Liver (tissue), 9 donors: Measurements from ENCODE around the gene SPP1. TPM values are rescaled to one million over a fixed set of nuclear protein-coding genes. Genes with fewer than 3 reads are reported as not detected.

Source experiments
- DNase-seq: peaks from one replicate; pipeline ENCODE4 v3.0.0-alpha.2; 2017; ENCODE audit warnings: low spot score
- H3K27ac ChIP-seq, 2 donors: one replicate each; pipeline ENCODE4 v1.7.0; 2013; ENCODE audit warnings: inconsistent platforms in 2 of 2, low read length in 2 of 2, control low read depth in 1 of 2, low read depth in 1 of 2, mild to moderate bottlenecking in 1 of 2
- H3K27me3 ChIP-seq, 4 donors: one replicate each; pipeline versions ENCODE4 v1.6.1 to v1.7.0; 2013; ENCODE audit warnings: low read length in 3 of 4, inconsistent platforms in 1 of 4, mild to moderate bottlenecking in 1 of 4, moderate library complexity in 1 of 4; ENCODE audit not compliant: control insufficient read depth in 4 of 4, insufficient read depth in 4 of 4
- H3K36me3 ChIP-seq, 4 donors: one replicate each; pipeline versions ENCODE4 v1.6.1 to v1.7.0; 2013; ENCODE audit warnings: low read length in 3 of 4, mild to moderate bottlenecking in 3 of 4, low read depth in 1 of 4, moderate library complexity in 1 of 4; ENCODE audit not compliant: control insufficient read depth in 4 of 4, insufficient read depth in 3 of 4
- H3K4me1 ChIP-seq, 4 donors: one replicate each; pipeline versions ENCODE4 v1.6.1 to v1.7.0; 2013; ENCODE audit warnings: low read length in 3 of 4, mild to moderate bottlenecking in 3 of 4, moderate library complexity in 1 of 4; ENCODE audit not compliant: control insufficient read depth in 4 of 4, insufficient read depth in 4 of 4
- H3K4me3 ChIP-seq, 3 donors: one replicate each; pipeline versions ENCODE4 v1.6.1 to v1.7.0; 2013; ENCODE audit warnings: low read length in 3 of 3, control low read depth in 1 of 3, low read depth in 1 of 3, mild to moderate bottlenecking in 1 of 3
- H3K9ac ChIP-seq, 2 donors: one replicate each; pipeline ENCODE4 v1.7.0; 2013; ENCODE audit warnings: low read length in 2 of 2, mild to moderate bottlenecking in 2 of 2, moderate library complexity in 2 of 2, control low read depth in 1 of 2, low read depth in 1 of 2
- H3K9me3 ChIP-seq, 4 donors: one replicate each; pipeline versions ENCODE4 v1.6.1 to v1.7.0; 2013; ENCODE audit warnings: low read length in 3 of 4; ENCODE audit not compliant: control insufficient read depth in 4 of 4
- EGR1 ChIP-seq, 2 donors: IDR thresholded peaks; 2 replicates each; pipeline ENCODE4 v1.6.1; 2016 to 2018; ENCODE audit warnings: antibody characterized with exemption in 2 of 2, low read depth in 2 of 2
- FOXA1 ChIP-seq: IDR thresholded peaks from 2 replicates; pipeline ENCODE4 v1.6.1; 2016; ENCODE audit warnings: antibody characterized with exemption
- FOXA2 ChIP-seq: IDR thresholded peaks from 2 replicates; pipeline ENCODE4 v1.6.1; 2016; ENCODE audit warnings: antibody characterized with exemption
- GABPA ChIP-seq, 2 donors: IDR thresholded peaks in 1 of 2; conservative IDR thresholded peaks in 1 of 2; 2 replicates each; pipeline ENCODE4 v1.6.1; 2016; ENCODE audit warnings: antibody characterized with exemption in 2 of 2, mild to moderate bottlenecking in 1 of 2, moderate library complexity in 1 of 2
- HNF4A ChIP-seq, 2 donors: conservative IDR thresholded peaks; 2 replicates each; pipeline ENCODE4 v1.6.1; 2016; ENCODE audit warnings: antibody characterized with exemption in 2 of 2, mild to moderate bottlenecking in 2 of 2
- HNF4G ChIP-seq: IDR thresholded peaks from 2 replicates; pipeline ENCODE4 v1.6.1; 2016; ENCODE audit warnings: antibody characterized with exemption
- JUND ChIP-seq, 2 donors: IDR thresholded peaks; 2 replicates each; pipeline ENCODE4 v1.6.1; 2016; ENCODE audit warnings: antibody characterized with exemption in 2 of 2
- NR2F2 ChIP-seq: IDR thresholded peaks from 2 replicates; pipeline ENCODE4 v1.6.1; 2016; ENCODE audit warnings: antibody characterized with exemption
- RAD21 ChIP-seq, 2 donors: IDR thresholded peaks; 2 replicates each; pipeline ENCODE4 v1.6.1; 2016; ENCODE audit warnings: antibody characterized with exemption in 2 of 2, mild to moderate bottlenecking in 2 of 2
- RXRA ChIP-seq, 2 donors: IDR thresholded peaks; 2 replicates each; pipeline ENCODE4 v1.6.1; 2017 to 2018; ENCODE audit warnings: antibody characterized with exemption in 2 of 2, mild to moderate bottlenecking in 1 of 2
- SP1 ChIP-seq: IDR thresholded peaks from 2 replicates; pipeline ENCODE4 v1.6.1; 2018; ENCODE audit warnings: antibody characterized with exemption, mild to moderate bottlenecking
- TAF1 ChIP-seq: conservative IDR thresholded peaks from 2 replicates; pipeline ENCODE4 v1.6.1; 2016; ENCODE audit warnings: antibody characterized with exemption, mild to moderate bottlenecking
- YY1 ChIP-seq: IDR thresholded peaks from 2 replicates; pipeline ENCODE4 v1.6.1; 2016; ENCODE audit warnings: antibody characterized with exemption, mild to moderate bottlenecking
- WGBS: extraction: QIAGEN DNeasy Blood & Tissue Kit; methylation state at CpG from one replicate; pipeline ENCODE4 v1.1.7; 2013; 5-methylcytosine and 5-hydroxymethylcytosine counted together
- polyA plus RNA-seq, 2 donors: library from polyadenylated mRNA; stranded (reverse) in 1 of 2; unstranded in 1 of 2; fragments of 200-250 nt in 1 of 2; fragments of >200 nt in 1 of 2; fragmentation: Nextera tagmentation in 1 of 2; extraction: Ambion mirVana in 1 of 2; gene quantifications; one replicate each; pipeline versions ENCODE4 v1.2.1 to v1.2.3, GENCODE V29; 2013 to 2015
- total RNA-seq, 2 donors: library from RNA; depleted of rRNA; stranded (reverse); fragments of >200 nt; gene quantifications; one replicate each; pipeline ENCODE4 v1.2.3, GENCODE V29; 2014
- TF ChIP-seq, protein P1 (sequence below): IDR thresholded peaks from 2 replicates; pipeline ENCODE4 v1.6.1; 2016; ENCODE audit warnings: antibody characterized with exemption, mild to moderate bottlenecking
- TF ChIP-seq, protein P2 (sequence below): IDR thresholded peaks from 2 replicates; pipeline ENCODE4 v1.6.1; 2016; ENCODE audit warnings: antibody characterized with exemption
- TF ChIP-seq, protein P3 (sequence below): fragments of 150-350 bp; IDR thresholded peaks from 2 replicates; pipeline ENCODE4 v1.5.1; 2017; ENCODE audit warnings: improper control_type of control experiment, low read depth, low read length; ENCODE audit not compliant: missing input control
- TF ChIP-seq, protein P4 (sequence below): IDR thresholded peaks from 2 replicates; pipeline ENCODE4 v1.6.1; 2016; ENCODE audit warnings: antibody characterized with exemption
- TF ChIP-seq, protein P5 (sequence below): IDR thresholded peaks from 2 replicates; pipeline ENCODE4 v1.6.1; 2016; ENCODE audit warnings: antibody characterized with exemption
- donor health status: healthy.
- donor health status: healthy.
- donor health status: healthy.
- donor health status: healthy.
- donor health status: healthy.

The SPP1 gene
- total and polyA plus RNA-seq, 4 donors, result 10.5 to 80.2 (median 27.5) TPM

DNA sequence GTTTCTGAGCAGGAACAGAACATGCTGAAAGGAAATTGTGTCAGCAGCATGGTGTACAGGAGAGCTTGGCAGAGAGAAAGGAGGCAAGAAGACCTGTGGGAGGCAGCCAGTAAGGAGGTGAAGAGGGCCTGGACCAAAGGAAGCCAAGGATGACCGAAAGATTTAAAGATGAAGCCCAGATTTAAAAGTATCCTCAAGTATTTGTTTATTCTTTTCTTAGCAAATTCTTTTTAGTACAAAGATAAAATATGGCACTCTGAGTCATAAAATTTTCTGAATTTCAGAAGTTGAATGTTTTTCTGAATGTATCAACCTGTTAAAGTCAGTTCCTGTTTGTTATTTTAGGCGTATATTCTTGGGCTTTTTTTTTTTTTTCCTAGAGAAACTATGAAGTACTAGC is 35.5 kb downstream of the SPP1 start:
- TF ChIP-seq NR2F2, result no peak
- no peak for TF ChIP-seq TAF1
- TF ChIP-seq, protein P1, sequence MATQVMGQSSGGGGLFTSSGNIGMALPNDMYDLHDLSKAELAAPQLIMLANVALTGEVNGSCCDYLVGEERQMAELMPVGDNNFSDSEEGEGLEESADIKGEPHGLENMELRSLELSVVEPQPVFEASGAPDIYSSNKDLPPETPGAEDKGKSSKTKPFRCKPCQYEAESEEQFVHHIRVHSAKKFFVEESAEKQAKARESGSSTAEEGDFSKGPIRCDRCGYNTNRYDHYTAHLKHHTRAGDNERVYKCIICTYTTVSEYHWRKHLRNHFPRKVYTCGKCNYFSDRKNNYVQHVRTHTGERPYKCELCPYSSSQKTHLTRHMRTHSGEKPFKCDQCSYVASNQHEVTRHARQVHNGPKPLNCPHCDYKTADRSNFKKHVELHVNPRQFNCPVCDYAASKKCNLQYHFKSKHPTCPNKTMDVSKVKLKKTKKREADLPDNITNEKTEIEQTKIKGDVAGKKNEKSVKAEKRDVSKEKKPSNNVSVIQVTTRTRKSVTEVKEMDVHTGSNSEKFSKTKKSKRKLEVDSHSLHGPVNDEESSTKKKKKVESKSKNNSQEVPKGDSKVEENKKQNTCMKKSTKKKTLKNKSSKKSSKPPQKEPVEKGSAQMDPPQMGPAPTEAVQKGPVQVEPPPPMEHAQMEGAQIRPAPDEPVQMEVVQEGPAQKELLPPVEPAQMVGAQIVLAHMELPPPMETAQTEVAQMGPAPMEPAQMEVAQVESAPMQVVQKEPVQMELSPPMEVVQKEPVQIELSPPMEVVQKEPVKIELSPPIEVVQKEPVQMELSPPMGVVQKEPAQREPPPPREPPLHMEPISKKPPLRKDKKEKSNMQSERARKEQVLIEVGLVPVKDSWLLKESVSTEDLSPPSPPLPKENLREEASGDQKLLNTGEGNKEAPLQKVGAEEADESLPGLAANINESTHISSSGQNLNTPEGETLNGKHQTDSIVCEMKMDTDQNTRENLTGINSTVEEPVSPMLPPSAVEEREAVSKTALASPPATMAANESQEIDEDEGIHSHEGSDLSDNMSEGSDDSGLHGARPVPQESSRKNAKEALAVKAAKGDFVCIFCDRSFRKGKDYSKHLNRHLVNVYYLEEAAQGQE, result no peak
- no peak for TF ChIP-seq HNF4G
- TF ChIP-seq, protein P2, sequence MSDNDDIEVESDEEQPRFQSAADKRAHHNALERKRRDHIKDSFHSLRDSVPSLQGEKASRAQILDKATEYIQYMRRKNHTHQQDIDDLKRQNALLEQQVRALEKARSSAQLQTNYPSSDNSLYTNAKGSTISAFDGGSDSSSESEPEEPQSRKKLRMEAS, result no peak
- no peak for TF ChIP-seq FOXA1
- TF ChIP-seq, protein P3, sequence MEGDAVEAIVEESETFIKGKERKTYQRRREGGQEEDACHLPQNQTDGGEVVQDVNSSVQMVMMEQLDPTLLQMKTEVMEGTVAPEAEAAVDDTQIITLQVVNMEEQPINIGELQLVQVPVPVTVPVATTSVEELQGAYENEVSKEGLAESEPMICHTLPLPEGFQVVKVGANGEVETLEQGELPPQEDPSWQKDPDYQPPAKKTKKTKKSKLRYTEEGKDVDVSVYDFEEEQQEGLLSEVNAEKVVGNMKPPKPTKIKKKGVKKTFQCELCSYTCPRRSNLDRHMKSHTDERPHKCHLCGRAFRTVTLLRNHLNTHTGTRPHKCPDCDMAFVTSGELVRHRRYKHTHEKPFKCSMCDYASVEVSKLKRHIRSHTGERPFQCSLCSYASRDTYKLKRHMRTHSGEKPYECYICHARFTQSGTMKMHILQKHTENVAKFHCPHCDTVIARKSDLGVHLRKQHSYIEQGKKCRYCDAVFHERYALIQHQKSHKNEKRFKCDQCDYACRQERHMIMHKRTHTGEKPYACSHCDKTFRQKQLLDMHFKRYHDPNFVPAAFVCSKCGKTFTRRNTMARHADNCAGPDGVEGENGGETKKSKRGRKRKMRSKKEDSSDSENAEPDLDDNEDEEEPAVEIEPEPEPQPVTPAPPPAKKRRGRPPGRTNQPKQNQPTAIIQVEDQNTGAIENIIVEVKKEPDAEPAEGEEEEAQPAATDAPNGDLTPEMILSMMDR, result no peak
- TF ChIP-seq, protein P4, sequence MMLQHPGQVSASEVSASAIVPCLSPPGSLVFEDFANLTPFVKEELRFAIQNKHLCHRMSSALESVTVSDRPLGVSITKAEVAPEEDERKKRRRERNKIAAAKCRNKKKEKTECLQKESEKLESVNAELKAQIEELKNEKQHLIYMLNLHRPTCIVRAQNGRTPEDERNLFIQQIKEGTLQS, result no peak
- H3K9ac ChIP-seq, result no peak overlapping the region
- peaks cover 4 to 12% (median 9%) of the 10 kb centered on the region in 4 donors for H3K4me1 ChIP-seq
- no peaks in the 10 kb centered on the region for H3K27me3 ChIP-seq
- 63% methylated on average over 2 of the region's 2 CpGs for WGBS
- H3K36me3 ChIP-seq, result no peaks in the 10 kb centered on the region
- H3K4me3 ChIP-seq, result no peak overlapping the region
- no peak overlapping the region for H3K27ac ChIP-seq
- DNase-seq, result no peak
- H3K9me3 ChIP-seq, result no peaks in the 10 kb centered on the region

DNA sequence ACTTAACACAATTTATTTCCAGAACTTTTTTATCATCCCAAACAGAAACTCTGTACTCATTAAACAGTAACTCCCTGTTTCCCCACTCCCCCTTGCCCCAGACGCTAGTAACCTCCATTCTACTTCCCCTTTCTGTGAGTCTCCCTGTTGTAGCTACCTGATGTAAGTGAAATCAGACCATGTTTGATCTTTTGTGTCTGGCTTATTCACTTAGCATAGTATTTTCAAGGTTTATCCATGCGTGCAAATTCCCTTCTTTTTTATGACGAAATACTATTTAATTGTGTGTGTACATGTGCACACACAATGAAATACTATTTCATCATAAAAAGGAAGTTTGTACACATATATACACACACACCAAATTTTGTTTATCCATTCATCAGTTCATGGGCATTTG is 37.1 kb downstream of the SPP1 start:
- no peak for TF ChIP-seq SP1
- TF ChIP-seq, protein P5, sequence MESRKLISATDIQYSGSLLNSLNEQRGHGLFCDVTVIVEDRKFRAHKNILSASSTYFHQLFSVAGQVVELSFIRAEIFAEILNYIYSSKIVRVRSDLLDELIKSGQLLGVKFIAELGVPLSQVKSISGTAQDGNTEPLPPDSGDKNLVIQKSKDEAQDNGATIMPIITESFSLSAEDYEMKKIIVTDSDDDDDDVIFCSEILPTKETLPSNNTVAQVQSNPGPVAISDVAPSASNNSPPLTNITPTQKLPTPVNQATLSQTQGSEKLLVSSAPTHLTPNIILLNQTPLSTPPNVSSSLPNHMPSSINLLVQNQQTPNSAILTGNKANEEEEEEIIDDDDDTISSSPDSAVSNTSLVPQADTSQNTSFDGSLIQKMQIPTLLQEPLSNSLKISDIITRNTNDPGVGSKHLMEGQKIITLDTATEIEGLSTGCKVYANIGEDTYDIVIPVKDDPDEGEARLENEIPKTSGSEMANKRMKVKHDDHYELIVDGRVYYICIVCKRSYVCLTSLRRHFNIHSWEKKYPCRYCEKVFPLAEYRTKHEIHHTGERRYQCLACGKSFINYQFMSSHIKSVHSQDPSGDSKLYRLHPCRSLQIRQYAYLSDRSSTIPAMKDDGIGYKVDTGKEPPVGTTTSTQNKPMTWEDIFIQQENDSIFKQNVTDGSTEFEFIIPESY, result no peak
- TF ChIP-seq, protein P1, result no peak
- no peak for TF ChIP-seq RXRA (IDR thresholded peaks at IDR 0.05)
- TF ChIP-seq, protein P4, result no peak
- TF ChIP-seq, protein P3, result no peak
- TF ChIP-seq EGR1 (IDR thresholded peaks at IDR 0.05; ENCODE audit: low read depth in 2 of 2), result no peak
- no peak for TF ChIP-seq RAD21 (IDR thresholded peaks at IDR 0.05)
- TF ChIP-seq TAF1, result no peak
- TF ChIP-seq HNF4A (conservative IDR thresholded peaks at IDR 0.05), result no peak
- TF ChIP-seq JUND (IDR thresholded peaks at IDR 0.05), result no peak
- no peak for TF ChIP-seq FOXA2
- TF ChIP-seq GABPA (IDR thresholded peaks at IDR 0.05 in 1 of 2, conservative IDR thresholded peaks at IDR 0.05 in 1 of 2), result no peak
- TF ChIP-seq YY1, result no peak
- TF ChIP-seq, protein P2, result no peak
- Histone ChIP-seq H3K27me3 (no peaks in the 10 kb centered on the region), H3K4me1 (peaks cover 2 to 9% (median 6%) of the 10 kb centered on the region in 4 donors), H3K27ac (no peak overlapping the region), H3K4me3 (no peak overlapping the region), H3K9me3 (no peaks in the 10 kb centered on the region), H3K36me3 (no peaks in the 10 kb centered on the region), H3K9ac (no peak overlapping the region)
- DNase-seq, result no peak
- 84% methylated on average over 3 of the region's 3 CpGs for WGBS
